Measurements from ENCODE around the gene TNP2.
A peak's percentile ranks its signal among the peaks of the same experiment; 100 is the strongest.
"Not testable (repeated sequence)": the region's sequence is repeated elsewhere in the genome, so short reads cannot be mapped to it uniquely, and the experiment has no call there.

Gene TNP2

DNA sequence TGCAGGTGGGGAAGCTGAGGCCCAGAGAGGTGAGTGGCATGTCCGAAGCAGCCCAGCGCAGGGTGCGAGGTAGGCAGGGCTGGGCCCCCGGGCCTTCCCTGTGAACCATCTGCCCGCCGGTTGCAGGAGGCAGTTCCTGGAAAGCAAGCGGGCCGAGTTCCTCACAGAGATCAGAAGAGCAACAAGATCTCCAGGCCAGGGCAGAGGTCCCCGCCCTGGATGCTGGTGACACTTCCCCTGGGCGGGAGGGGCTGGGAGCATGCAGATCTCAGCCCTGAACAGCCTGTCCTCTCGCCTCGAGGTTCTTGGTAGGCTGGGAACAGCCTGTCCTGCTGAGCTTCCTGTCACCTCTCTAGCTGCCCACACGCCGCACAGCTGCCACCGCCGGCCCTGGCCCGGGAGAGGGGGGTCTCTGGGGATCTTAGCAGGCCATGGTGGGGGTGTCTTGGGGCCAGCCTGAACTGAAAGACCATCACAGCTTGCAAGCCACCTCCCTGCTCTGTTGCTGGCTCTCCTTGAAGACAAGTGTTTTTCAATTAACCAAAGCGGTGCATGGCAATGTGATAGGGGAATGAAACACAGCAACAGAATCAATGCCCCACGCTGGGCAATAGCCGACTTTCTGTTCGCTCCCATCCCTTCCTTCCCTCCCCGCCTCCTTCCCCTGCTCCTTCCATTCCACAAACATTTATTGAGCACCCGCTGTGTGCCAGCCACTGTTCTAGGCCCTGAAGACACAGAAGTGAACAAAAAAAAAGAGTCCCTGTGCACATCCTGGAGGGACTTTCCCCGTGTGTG lies 44.8 kb downstream of the TNP2 start:
- peaks cover 1% of the 10 kb centered on the region; the same call in 1 of the 2 replicates for H3K9me3 ChIP-seq
- H3K4me2 ChIP-seq, result peak overlapping the region; percentile 96
- no peaks in the 10 kb centered on the region for H3K36me3 ChIP-seq
- peak overlapping the region; percentile 62; the same call in 1 of the 2 replicates for H3K9ac ChIP-seq
- no peak for TF ChIP-seq Cebpa-rat (IDR thresholded peaks at IDR 0.05)
- H4K20me1 ChIP-seq, result no peaks in the 10 kb centered on the region
- H3K27ac ChIP-seq, result peak overlapping the region; percentile 82
- peak overlapping the region; percentile 59; the same call in 1 of the 2 replicates for H3K4me3 ChIP-seq
- H3K4me1 ChIP-seq, result peaks cover 42% of the 10 kb centered on the region
- no peaks in the 10 kb centered on the region for H3K27me3 ChIP-seq

DNA sequence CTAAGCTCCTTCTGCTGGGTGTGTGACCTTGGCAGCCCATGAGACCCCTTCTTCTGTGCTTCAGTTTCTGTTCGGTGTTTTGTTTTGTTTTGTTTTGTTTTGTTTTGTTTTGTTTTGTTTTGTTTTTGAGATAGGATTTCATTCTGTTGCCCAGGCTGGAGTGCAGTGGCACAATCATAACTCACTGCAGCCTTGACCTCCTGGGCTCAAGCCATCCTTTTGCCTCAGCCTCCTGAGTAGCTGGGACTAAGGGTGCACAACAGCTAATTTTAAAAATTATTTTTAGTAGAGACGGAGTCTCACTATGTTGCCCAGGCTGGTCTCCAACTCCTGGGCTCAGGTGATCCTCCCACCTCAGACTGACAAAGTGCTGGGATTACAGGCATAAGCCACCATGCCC lies 48.6 kb downstream of the TNP2 start:
- Histone ChIP-seq H3K4me1 (peaks cover 25% of the 10 kb centered on the region), H3K9me3 (peaks cover 29% of the 10 kb centered on the region)
- H3K4me3 ChIP-seq, H3K27ac ChIP-seq, H3K36me3 ChIP-seq, H3K4me2 ChIP-seq, H3K27me3 ChIP-seq, H3K9ac ChIP-seq, H4K20me1 ChIP-seq: not testable (repeated sequence)

DNA sequence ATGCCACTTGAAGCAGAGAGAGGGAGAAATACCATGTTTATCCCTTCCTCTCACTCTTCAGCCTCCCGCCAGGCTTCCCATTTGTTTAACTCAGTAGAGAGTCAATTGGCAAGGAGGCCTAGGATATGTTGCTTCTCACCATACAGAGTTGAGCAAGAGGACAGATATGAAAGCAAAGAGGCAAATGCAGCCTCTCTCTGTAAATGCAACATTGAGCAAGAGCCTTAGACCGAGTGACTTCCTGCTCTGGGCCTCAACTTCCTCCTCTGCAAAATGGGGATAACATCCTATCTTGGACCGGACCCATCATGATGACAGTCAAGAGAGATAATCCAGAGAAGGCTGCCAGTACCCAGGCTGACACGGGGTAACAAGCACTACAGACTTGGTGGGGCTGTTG lies 49.9 kb downstream of the TNP2 start:
- peaks cover 29% of the 10 kb centered on the region for H3K9me3 ChIP-seq
- no peak overlapping the region for H3K4me2 ChIP-seq
- no peaks in the 10 kb centered on the region for H4K20me1 ChIP-seq
- H3K4me1 ChIP-seq, result peaks cover 12% of the 10 kb centered on the region
- H3K9ac ChIP-seq, result no peak overlapping the region
- no peaks in the 10 kb centered on the region for H3K27me3 ChIP-seq
- TF ChIP-seq Cebpa-rat (IDR thresholded peaks at IDR 0.05), result no peak
- no peak overlapping the region for H3K4me3 ChIP-seq
- H3K27ac ChIP-seq, result no peak overlapping the region
- H3K36me3 ChIP-seq, result no peaks in the 10 kb centered on the region

- Histone ChIP-seq H3K36me3 (no peaks in the 10 kb centered on the region), H3K4me1 (peaks cover 8% of the 10 kb centered on the region), H3K9ac (no peak overlapping the region), H3K4me2 (no peak overlapping the region), H3K27me3 (no peaks in the 10 kb centered on the region), H3K4me3 (no peak overlapping the region), H3K27ac (no peak overlapping the region), H3K9me3 (peaks cover 29% of the 10 kb centered on the region), H4K20me1 (no peaks in the 10 kb centered on the region)
- TF ChIP-seq Cebpa-rat (IDR thresholded peaks at IDR 0.05), result no peak
Measured at GRCh38 chr16:11218604-11218962, 50.5 kb downstream of the TNP2 start.

Data from BLaER1 (cell line).